Fibroblast of villous mesenchyme (primary cell): Measurements from ENCODE around the gene CUL3. TPM values are rescaled to one million over a fixed set of nuclear protein-coding genes. Genes with fewer than 3 reads are reported as not detected.
"Not testable (repeated sequence)": the region's sequence is repeated elsewhere in the genome, so short reads cannot be mapped to it uniquely, and the experiment has no call there.

Source experiments
- DNase-seq: peaks from one replicate; pipeline ENCODE4 v3.0.0-alpha.2; 2010; ENCODE audit warnings: low read depth
- H3K4me3 ChIP-seq: 2 replicates; pipeline ENCODE4 v1.5.1; 2011; ENCODE audit warnings: low read depth, mild to moderate bottlenecking, low read length
- total RNA-seq: library from RNA; depleted of rRNA; stranded (reverse); fragments of >200 nt; gene quantifications from 2 replicates; pipeline ENCODE4 v1.2.3, GENCODE V29; 2012
- TF ChIP-seq, protein P1 (sequence below): IDR thresholded peaks from 2 replicates; pipeline ENCODE4 v1.5.1; 2012; ENCODE audit warnings: low read depth, mild to moderate bottlenecking, low read length; ENCODE audit not compliant: insufficient read depth

CUL3 gene
- total RNA-seq, 1 donor: 82.5 TPM

DNA sequence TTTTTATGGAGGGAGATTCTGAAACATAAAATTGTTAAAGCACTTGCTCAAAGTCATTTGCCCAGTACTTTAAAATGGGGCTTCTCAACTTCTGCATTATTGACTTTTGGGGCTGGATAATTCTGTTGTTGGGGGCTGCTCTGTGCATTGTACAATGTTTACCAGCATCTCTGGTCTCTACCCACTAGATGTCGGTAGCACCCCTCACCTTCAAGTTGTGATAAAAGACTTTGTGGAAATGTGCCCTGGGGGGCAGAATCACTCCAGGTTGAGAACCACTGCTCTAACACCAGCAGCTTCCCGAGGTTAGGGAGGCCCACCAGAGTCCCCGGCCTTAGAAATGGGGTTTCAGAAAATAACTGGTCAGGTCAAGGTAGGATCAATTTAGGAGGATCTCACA, 26.8 kb upstream of the CUL3 start:
- H3K4me3 ChIP-seq: no peak overlapping the region
- DNase-seq: no peak
- TF ChIP-seq, protein P1, sequence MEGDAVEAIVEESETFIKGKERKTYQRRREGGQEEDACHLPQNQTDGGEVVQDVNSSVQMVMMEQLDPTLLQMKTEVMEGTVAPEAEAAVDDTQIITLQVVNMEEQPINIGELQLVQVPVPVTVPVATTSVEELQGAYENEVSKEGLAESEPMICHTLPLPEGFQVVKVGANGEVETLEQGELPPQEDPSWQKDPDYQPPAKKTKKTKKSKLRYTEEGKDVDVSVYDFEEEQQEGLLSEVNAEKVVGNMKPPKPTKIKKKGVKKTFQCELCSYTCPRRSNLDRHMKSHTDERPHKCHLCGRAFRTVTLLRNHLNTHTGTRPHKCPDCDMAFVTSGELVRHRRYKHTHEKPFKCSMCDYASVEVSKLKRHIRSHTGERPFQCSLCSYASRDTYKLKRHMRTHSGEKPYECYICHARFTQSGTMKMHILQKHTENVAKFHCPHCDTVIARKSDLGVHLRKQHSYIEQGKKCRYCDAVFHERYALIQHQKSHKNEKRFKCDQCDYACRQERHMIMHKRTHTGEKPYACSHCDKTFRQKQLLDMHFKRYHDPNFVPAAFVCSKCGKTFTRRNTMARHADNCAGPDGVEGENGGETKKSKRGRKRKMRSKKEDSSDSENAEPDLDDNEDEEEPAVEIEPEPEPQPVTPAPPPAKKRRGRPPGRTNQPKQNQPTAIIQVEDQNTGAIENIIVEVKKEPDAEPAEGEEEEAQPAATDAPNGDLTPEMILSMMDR: no peak

DNA sequence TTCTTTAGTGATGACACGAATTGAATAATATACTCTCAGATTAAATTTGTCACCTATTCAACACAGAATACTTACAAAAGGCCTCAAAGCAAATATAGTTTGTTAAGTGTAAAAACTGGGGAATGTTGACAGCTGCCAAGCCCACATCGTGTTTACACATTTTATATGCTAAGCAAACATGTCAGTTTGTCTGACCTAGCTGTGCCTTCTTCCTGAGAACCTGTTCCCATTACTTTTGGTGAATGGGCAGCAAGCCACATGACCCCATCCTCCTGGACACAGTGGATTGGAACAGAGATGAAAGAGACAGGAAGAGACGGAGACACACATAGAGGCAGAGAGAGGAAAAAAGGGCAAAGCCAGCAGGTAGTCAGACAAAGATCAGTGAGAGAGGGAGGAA, 22.9 kb upstream of the CUL3 start:
- no peak overlapping the region for H3K4me3 ChIP-seq
- TF ChIP-seq, protein P1: no peak
- no peak for DNase-seq

DNA sequence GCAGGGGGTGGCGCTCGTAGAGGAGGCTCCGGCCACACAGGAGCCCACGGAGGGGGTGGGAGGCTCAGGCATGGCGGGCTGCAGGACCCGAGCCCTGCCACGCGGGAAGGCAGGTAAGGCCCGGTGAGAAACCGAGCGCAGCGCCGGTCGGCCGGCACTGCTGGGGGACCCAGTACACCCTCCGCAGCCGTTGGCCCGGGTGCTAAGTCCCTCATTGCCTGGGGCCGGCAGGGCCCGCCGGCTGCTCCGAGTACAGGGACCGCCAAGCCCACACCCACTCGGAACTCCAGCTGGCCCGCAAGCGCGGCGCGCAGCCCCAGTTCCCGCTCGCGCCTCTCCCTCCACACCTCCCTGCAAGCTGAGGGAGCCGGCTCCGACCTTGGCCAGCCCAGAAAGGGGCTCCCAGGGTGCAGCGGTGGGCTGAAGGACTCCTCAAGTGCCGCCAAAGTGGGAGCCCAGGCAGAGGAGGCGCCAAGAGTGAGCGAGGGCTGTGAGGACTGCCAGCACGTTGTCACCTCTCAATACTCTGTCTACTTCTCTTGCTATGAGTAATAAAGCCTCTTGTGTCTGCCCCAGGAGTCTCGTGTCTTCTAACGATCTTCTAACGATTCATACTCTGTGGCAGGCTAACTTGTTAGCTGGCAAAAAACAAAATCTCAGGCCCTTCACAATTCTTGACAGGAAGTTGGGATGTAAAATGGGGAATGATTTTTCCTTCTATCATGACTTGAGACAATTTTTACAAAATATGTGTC, 18.8 kb upstream of the CUL3 start:
- not testable (repeated sequence) for H3K4me3 ChIP-seq

DNA sequence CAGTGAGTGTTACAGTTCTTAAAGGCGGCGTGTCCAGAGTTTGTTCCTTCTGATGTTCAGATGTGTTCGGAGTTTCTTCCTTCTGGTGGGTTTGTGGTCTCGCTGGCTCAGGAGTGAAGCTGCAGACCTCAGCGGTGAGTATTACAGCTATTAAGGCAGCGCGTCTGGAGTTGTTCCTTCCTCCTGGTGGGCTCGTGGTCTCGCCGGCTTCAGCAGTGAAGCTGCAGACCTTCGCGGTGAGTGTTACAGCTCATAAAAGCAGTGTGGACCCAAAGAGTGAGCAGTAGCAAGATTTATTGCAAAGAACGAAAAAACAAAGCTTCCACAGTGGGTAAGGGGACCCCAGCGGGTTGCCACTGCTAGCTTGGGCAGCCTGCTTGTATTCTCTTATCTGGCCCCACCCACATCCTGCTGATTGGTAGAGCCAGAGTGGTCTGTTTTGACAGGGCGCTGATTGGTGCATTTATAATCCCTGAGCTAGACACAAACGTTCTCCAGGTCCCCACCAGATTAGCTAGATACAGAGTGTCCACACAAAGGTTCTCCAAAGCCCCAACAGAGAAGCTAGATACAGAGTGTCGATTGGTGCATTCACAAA, 17.7 kb upstream of the CUL3 start:
- H3K4me3 ChIP-seq, DNase-seq: not testable (repeated sequence)

More for the DNA sequence above, 18.8 kb upstream of the CUL3 start:
- DNase-seq: not testable (repeated sequence)

DNA sequence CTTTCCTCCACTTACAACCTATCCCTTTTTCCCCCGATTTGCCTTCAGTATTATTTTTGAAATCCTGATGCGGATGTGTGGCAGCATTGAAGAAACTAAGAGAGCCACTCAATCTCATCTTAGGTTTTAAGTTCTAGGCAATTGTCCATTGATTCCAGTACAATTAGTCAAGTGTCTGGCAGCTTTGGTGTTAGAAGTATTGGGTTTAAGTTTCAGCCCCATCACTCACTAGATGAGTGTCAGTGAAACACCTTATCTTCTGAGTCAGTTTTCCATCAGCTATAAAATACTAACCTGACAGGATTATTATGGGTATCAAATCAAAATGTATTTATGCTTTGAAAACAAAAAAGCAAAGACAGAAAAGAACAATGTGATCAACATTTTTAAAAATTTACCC, 16.8 kb upstream of the CUL3 start:
- TF ChIP-seq, protein P1: no peak
- H3K4me3 ChIP-seq: no peak overlapping the region
- no peak for DNase-seq

DNA sequence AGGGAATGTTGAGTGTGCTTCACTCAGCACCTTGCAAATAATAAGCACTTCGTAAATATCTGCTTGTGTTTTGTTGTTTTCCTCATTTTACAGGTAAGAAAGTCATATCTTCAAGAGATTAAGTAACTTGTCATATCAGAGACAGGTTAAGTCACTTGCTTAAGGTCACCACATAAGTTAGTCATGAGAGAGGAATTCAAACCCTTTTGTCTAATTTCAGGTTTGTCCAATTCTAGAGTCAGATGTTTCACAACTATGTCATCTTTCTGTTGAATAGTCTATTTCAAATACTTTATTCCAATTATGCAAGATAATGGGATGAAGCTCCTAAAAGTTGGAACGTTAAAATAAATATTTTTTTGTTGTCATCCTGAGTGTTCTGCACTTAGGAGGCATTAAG, 13.5 kb upstream of the CUL3 start:
- DNase-seq: no peak
- TF ChIP-seq, protein P1: no peak
- no peak overlapping the region for H3K4me3 ChIP-seq

DNA sequence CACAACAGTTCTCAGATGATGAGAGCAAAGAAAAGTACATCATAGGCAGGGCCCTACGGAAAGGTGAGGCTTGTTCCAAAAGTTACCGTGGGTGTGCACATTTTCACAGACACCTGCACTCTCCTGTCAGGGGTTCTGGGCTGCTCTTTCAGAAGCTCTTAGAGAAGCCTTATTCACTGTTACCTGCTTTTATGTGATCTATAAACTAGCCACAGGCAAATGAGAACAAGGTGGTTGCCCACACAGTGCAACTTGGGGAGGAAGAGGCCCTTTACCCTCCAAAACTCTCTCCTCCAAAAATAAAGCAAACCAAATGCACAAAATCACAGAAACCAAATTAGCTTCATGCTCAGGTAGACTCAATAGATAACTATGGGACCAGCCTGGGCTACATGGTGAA, 11.1 kb upstream of the CUL3 start:
- DNase-seq: no peak
- TF ChIP-seq, protein P1: no peak
- H3K4me3 ChIP-seq: no peak overlapping the region

DNA sequence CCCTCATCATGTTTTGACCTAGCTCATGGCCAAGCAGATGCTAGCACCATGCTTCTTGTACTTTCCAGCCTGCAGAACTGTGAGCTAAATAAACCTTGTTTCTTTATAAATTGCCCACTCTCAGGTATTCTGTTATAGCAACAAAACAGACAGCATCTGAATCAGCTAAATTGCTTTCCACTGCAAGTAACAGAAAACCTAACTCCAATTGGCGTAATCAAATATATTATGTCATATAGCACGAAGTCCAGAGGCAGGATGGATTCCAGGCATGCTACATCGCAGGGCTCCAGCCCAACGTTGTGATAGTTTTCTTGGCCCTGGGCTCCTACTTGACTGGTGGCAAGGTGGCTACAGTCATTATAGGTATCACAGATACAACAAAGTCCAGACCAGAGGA, 10.4 kb upstream of the CUL3 start:
- DNase-seq: no peak
- TF ChIP-seq, protein P1: no peak
- H3K4me3 ChIP-seq: no peak overlapping the region
